Right lobe of liver (tissue), 4 donors: ENCODE measurements around the gene LGALS3BP.

Source experiments
- POLR2A ChIP-seq: fragments of 450-650 bp; IDR thresholded peaks from one replicate; pipeline ENCODE4 v1.6.1; 2017; ENCODE audit warnings: antibody characterized with exemption, mild to moderate bottlenecking
- TF ChIP-seq, protein P1 (sequence below), 4 donors: fragments of 200-600 bp in 3 of 4; fragments of 450-650 bp in 1 of 4; IDR thresholded peaks; one replicate each; pipeline versions ENCODE4 v1.5.1 to v1.8.0; 2016 to 2022; ENCODE audit warnings: antibody characterized with exemption in 4 of 4, mild to moderate bottlenecking in 2 of 4
- donor health status: DM: no; HTN: no; CAD: no.
- donor health status: DM: no; HTN: no; CAD: no.
- donor health status: DM: no; HTN: yes; CAD: no.

DNA sequence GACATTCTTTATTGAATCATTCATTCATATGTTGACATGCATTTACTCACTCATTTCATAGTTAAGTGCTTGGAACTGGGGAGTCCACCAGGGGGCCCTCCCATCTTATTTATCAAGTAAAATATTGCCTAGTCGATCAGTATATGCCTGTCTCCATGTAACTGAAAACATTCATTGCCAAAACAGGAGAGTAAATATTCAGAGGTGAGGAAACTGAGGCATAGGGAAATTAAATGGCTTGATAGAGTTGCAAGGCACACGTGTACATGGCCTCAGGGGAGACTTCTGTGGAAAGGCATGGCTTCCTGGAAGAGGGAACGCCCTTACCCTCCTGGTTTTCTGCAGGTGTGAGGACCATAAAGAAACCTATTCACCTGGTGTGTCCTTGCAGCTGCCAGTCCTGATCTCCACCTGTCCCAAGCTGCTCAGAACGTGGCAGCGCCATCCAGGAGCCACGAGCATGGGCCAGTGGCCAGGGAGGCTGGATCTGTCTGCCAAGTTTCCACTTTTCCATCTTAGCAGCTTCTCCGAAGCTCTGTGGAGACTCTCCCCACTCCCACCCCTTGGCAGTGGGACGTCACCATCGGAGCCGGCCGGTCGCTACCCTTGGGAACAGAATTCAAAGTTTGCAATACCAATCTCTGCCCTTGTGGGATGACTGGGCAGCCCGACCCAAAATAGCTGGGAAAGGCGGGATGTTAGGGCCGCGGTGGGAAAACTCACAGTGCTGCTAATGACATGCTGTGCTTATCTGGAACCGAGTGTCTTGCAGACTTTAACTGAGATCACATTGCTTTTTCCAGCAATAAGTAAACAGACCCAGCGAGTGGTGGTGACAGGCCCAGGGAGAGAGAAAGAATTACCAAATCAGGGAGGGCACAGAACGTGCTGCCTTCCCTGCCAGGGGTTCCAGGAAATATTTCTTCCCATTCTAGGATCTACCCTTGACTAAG, 40.2 kb upstream of the LGALS3BP start:
- TF ChIP-seq, protein P1, sequence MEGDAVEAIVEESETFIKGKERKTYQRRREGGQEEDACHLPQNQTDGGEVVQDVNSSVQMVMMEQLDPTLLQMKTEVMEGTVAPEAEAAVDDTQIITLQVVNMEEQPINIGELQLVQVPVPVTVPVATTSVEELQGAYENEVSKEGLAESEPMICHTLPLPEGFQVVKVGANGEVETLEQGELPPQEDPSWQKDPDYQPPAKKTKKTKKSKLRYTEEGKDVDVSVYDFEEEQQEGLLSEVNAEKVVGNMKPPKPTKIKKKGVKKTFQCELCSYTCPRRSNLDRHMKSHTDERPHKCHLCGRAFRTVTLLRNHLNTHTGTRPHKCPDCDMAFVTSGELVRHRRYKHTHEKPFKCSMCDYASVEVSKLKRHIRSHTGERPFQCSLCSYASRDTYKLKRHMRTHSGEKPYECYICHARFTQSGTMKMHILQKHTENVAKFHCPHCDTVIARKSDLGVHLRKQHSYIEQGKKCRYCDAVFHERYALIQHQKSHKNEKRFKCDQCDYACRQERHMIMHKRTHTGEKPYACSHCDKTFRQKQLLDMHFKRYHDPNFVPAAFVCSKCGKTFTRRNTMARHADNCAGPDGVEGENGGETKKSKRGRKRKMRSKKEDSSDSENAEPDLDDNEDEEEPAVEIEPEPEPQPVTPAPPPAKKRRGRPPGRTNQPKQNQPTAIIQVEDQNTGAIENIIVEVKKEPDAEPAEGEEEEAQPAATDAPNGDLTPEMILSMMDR (IDR thresholded peaks at IDR 0.05): peak; percentile 45 to 74 (median 60)
- TF ChIP-seq POLR2A: no peak
